ENCODE data around the gene EFCAB9. TPM values are rescaled to one million over a fixed set of nuclear protein-coding genes. Genes with fewer than 3 reads are reported as not detected.

EFCAB9 gene
- polyA plus RNA-seq, 1 donor: not detected

DNA sequence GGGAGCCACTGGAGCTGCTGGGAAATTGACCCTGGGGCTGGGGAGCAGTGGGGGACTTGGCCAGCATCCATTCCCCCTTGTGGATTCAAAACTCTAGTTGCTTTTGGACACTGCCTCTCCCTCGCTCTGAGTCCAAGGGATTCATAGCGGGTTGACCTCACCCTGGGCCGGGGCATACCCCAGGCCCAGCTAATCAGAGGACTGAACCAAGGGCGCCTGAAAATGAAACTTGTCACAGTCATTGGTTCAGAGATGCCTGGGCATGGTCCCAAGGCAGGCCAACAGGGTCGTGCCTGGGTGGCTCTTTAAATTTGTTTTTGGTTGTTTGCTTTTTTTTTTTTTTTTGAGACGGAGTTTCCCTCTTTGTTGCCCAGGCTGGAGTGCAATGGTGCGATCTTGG lies 28.5 kb upstream of the EFCAB9 start:
- no peak for DNase-seq (ENCODE audit: low read depth)

DNA sequence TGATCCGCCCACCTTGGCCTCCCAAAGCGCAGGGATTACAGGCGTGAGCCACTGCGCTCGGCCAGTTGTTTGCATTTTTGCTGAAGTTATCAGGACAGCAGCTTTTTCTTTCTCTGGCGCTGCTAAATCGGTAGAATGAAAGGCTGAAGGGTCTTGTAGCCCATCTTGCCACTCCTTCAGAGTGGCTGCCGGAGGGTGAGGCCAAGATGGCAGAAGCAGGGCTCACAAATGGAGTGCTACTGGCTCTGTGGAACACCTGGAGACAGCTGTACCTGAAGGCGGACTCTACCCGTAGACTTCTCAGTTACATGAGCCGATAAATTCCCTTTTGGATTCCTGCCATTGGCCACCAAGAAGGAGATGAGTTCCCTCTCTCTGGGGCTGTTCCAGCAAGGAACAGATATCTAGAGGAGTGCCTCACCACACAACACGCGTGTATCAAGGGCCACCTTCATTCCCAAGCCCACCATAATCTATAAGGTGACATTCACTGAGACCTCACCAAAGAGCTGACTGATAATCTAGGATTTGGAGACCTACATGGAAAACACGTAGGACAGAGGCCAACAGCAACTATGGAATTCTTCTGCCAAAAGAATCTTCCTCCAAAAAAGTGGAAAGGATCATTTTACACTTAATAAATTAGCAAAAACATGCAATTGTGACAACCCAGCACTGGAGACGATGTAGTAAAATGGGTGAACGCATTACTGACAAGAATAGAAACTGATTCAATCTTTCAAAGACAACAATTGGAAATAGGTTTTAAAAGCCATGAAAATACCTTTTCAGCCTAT lies 27.7 kb upstream of the EFCAB9 start:
- no peak for DNase-seq (ENCODE audit: low read depth)

DNA sequence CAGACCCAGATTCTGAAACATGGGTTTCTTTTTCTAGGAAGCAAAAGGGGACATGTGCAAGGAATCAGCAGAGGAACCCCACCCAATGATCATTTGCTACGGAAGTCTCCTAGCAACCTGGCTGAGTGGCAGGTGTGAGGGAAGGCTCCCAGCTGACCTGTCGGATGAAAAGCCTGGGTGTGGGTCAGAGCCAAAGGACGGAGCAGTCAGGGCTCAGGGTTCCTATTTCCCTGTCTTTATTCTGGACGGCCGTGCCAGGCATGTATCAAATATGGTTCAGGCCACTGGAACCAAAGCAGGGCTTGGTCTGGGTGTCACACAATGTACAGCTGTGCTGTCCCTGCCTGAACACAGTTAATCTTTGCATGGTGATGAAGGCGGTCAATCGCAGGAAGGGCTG lies 26.1 kb upstream of the EFCAB9 start:
- no peak for DNase-seq (ENCODE audit: low read depth)

DNA sequence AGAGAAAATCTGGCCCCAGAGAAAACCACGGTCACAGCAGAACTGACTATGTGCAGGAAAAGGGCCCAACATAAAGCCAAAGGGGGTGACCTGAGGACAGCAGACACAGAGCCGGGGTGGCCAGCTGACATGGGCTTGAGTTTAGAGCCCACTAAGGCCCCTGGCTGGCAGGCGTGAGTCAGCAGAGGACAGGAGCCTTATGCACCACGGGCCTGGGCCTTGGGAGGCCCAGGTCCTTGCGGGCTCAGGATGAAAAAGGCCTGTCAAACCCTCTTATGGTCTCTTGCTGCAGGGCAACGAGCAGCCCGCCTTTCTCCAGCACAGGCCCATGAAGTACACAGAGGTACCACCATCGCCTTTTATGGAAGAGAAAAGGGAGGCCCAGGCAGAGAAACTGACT lies 25.7 kb upstream of the EFCAB9 start:
- DNase-seq (ENCODE audit: low read depth): no peak

DNA sequence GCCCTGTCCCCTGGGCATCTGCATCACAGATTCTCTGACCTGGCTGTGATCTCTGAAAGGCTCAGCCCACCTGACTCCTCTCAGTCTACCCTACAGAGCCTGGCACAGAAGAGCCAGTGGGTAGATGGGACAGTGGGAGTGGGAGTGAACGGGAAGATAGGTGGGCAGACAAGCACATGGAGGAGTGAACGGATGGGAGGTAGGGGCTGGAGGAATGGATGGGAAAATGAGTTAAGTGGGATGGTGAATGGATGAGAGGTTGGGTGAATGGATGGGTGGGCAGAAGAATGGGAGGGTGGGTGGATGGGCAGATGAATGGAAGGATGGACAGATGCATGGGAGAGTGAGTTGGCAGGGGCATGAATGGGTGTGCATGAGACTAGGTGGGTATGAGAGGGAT lies 24.8 kb upstream of the EFCAB9 start:
- no peak for DNase-seq (ENCODE audit: low read depth)

DNA sequence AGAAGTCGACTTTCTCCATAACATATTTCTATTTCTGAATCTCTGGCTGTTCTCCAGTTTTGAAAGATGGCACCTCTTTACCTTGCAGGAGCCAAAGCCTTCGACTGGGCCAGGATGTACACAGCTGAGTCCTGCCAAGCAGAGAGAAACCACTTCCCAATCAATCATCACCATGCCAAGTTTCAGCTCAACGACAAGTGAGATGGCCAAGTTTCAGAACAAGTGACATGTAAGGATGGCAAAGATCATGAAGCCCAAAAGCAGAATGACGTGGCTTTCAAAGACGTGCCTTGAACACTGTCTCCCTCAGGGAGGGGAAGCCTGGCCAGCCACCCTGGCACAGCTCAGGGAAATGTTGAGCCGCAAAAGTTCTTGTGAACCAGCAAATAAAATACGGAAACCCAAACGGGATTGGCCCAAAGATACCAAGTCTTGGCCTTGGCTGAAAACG lies 23.7 kb upstream of the EFCAB9 start:
- DNase-seq (ENCODE audit: low read depth): no peak

DNA sequence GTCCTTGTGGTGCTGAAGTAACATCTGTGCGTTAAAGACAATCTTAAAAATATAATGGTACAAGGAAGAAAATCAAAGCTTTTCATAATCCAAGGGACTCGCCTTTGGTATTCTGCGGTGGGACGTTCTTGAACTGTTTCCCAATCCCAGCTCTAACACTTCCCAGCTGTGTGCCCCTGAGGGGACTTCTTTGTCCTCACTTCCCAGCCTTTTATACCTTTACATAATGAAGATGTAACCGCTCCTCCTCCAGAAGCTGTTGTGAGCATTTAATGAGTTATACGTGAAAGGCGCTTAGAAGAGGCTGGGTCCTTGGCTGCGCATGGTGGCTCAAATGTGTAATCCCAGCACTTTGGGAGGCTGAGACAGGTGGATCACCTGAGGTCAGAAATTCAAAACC lies 22.9 kb upstream of the EFCAB9 start:
- DNase-seq (ENCODE audit: low read depth): no peak

DNA sequence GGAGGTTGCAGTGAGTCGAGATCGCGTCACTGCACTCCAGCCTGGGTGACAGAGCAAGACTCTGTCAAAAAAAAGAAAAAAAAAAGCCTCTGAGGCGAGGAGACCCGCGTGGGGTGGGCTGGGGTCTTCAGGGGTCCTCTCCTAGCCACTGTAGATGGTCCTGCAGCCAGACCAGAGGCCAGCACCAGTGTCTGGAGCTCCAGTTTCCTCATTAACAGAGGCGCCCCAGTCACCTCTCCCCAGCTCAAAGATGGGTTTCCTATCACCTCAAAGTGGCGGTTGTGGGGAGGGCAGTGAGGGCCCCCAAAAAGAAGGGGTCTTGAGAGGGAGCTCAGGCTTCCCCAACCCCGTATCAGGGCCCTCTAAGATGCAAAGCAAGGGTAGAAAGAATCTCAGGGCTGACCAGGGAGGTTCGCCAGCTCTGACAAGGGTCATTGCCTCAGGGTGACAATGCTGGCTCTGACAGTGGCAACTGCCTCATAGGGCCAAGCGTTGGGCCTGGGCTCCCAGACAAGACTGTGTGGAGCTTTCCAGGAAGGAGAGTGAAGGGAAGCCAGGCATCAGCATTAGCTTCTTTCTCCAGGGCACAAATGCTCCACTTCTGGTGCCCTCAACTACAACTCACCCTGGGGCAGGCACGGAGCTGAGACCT lies 20.9 kb upstream of the EFCAB9 start:
- DNase-seq (ENCODE audit: low read depth): no peak

DNA sequence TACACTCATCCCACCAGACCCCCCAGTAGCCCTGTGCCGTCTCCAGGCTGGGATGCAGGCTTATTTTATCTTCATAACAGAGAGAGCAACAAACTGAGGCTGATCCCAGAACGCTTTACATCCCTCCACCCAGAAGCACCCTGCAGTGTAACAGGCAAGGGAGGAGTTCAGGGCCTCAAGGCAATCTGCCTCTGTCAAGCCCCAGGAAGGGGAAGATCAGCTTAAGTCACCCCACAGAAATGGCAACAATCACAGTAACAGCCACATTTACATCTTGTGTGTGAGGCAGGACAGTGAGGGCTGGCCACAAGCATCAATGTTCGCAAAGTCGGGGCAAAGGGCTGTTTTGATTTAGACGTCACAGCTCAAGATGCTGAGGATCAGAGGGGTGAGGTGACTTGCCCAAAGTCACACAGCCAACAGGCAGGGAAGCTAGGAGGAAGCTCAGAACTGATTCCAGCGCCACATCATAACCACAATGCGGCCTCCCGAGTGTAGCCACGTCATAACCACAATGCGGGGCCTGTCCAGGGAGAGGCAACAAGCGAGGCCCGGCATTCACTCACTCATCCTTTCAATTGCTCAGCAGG lies 20.3 kb upstream of the EFCAB9 start:
- no peak for DNase-seq (ENCODE audit: low read depth)

DNA sequence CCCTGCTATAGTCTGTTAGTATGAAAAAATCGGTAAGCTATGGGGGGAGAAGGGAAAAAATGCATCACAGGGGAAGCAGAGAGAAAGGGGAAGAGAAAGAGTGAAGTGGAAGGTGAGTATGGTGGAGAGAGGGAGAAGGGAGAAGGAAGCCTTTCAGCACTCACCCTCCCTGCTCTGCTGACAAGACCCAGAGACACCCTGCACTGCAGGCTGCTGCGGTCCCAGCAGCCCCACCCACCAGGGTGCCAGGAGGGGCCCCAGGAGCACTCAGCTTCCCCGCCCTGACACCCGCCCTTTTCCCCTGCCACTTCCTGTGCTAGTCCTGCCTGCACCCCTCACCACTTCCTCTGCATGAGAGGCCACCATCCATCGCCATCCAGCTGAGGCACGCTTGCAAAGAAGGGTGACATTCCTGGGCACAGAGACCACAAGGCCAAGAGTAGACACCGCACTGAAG lies 18.7 kb upstream of the EFCAB9 start:
- DNase-seq (ENCODE audit: low read depth): no peak

DNA sequence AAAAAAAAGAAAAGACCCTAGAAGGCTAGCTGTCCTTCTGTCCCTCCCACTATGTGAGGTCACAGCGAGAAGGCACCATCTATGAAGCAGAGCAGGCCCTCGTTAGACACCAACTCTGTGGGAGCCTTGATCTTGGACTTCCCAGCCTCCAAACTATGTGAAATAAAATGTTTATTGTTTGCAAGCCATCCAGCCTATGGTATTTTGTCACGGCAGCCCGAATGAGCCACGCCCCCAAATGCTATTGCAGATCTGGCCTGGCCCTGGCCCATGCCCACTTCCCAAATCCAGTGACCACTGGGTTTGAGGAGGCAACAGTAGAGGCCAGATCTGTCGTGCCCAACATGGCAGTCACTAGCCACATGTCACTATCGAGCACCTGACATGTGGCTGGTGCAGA lies 16.8 kb upstream of the EFCAB9 start:
- DNase-seq (ENCODE audit: low read depth): no peak

DNA sequence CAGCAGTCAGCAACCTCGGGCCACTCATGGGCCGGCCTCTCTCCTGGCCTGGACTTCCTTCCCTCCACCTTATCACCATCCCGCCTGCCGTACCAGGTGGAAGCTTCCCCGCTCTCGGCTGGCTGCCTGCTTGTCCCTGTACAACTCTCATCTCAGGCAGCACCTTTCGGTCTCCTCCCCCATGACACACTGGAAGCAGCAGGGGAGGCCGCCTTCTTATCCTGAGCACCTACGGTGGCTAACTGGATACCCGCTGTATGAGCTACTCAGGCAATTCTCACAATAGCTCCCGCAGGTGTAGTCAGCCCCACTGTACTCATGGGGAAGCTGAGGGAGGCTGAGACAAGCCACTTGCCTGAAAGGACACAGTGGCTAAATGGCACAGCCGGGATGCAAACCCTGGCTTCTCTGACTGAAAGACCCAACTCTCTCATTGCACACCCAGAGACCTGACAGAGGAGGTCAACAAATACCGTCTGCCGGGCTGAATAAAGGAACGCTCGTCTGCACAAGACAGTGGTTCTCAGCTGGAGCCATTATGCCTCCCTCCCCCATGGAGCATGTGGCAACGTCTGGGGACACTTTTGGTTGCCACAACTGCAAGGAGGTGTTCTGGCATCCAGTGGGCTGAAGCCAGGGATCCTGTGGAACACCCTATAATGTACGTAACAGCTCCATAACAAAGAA lies 15.5 kb upstream of the EFCAB9 start:
- no peak for DNase-seq (ENCODE audit: low read depth)

DNA sequence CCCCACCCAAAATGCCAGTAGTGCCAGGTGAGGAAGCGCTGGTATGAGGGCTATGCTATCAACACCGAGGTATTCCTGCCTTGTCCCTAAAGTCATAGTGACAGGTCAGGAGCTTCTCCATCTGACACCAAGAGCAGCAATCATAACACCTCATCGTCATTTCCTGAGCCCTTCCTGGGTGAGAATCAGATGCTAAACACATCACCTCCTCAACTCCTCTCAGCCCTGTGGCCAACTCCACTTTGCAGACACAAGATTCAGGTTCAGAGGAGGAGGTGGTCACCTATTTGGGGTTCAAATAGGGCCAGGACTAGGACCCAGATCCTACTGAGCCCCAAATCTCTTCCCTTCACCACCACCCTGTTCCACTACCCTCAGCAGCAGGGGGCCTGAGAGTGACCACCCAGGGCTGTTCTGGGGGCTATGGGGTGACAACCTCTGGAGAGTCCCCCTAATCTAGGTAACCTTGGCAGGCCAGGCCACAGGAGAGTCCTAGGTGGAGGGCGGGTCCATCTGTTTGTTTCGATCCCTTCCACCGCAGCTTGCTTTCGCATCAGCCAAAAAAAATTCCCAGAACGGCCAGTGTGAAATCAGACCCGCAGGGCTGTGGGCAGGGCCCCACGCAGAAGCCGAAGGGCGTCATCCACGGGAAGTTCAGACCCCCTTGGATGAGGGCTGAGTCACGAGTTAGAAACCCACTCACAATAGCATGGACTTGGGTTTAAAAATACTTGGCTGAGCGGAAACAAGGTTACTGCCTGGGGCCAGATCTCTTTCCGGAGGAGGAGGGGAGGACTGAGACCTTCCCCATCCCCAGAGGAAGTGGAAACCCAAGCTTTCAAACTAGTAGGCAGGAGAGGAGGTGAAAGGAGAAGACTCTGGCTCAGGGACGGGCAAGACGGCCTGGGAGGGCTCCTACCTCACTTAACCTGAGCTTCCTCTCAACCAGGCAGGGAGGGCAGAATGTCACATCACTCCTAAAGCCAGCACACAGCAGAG lies 14.7 kb upstream of the EFCAB9 start:
- no peak for DNase-seq (ENCODE audit: low read depth)

DNA sequence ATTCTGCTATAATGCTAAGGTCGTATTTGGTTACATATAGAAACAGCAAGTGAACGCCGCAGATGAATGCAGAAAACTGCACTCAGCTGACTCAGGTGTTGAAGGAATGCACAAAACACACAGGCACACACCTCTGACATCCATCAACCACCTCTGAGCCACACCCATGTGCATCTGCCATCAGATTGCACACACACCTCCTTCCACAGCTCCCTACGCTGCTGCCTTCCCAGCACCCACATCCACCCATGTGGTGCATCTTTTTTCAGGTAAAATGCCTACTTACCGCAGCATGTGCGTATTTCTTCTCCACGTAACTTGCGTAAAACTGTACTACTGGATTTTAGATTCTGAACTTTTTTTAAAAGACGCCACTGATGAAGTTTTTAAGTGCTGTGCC lies 13.0 kb upstream of the EFCAB9 start:
- no peak for DNase-seq (ENCODE audit: low read depth)

DNA sequence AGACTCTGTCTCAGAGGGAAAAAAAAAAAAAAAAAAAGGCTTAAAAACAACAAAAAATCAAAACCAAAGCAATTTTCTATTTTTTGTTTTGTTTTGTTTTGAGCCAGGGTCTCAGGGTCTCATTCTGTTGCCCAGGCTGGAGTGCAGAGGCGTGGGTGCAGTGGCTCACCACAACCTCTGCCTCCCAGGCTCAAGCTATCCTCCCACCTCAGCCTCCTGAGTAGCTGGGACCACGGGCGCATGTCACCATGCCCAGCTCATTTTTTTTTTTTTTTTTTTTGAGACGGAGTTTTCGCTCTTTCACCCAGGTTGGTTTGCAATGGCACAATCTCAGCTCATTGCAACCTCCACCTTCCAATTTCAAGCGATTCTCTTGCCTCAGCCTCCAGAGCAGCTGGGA lies 11.7 kb upstream of the EFCAB9 start:
- DNase-seq (ENCODE audit: low read depth): no peak

DNA sequence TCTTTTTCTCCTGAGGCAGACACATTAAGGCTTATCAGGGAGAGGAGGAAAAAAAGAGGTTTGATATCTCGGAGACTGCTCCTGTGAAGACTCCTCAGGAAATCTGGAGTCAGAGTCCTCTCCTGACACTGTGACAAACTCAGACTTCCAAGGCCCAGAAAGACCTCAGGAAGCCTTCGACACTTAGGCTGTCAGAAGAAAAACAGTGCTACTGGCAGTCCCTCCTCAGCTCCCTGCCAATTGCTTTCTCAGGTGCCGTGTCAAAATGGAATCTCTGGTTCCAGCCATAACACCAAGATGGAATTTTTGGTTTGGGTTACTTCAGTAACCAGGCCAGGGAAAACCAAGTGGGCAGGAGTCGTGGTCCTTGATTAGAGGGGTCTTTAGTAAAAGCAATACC lies 10.1 kb upstream of the EFCAB9 start:
- DNase-seq (ENCODE audit: low read depth): no peak

DNA sequence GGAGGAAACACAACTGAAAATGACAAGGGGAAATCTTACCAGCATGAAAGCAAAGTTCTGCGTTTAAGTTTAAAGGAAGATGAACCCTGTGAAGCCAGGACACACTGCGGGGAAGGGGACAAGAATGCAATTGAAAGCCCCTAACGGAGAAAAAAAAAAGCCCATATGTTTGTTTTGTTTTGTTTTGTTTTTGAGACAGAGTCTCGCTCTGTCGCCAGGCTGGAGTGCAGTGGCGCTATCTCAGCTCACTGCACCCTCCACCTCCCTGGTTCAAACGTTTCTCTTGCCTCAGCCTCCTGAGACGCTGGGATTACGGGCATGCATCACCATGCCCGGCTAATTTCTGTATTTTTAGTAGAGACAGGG lies 8.9 kb upstream of the EFCAB9 start:
- DNase-seq (ENCODE audit: low read depth): no peak

DNA sequence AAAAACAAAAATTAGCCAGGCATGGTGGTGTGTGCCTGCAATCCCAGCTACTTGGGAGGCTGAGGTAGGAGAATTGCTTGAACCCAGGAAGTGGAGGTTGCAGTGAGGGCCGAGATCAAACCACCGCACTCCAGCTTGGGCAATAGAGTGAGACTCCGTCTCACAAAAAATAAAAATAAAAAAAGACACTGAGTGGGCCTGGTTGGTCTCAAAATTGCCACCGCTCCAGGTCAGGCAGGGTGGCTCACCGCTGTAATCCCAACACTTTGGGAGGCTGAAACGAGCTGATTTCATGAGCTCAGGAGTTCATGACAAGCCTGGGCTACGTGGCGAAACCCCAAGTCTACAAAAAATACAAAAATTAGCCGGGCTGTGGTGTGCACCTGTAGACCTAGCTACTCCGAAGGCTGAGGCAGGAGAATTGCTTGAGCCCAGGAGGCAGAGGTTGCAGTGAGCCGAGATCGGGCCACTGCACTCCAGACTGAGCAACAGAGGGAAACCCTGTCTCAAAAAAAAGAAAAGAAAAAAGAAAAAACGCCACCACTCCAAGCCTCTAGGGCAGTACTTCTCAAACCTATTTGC lies 7.8 kb upstream of the EFCAB9 start:
- no peak for DNase-seq (ENCODE audit: low read depth)

DNA sequence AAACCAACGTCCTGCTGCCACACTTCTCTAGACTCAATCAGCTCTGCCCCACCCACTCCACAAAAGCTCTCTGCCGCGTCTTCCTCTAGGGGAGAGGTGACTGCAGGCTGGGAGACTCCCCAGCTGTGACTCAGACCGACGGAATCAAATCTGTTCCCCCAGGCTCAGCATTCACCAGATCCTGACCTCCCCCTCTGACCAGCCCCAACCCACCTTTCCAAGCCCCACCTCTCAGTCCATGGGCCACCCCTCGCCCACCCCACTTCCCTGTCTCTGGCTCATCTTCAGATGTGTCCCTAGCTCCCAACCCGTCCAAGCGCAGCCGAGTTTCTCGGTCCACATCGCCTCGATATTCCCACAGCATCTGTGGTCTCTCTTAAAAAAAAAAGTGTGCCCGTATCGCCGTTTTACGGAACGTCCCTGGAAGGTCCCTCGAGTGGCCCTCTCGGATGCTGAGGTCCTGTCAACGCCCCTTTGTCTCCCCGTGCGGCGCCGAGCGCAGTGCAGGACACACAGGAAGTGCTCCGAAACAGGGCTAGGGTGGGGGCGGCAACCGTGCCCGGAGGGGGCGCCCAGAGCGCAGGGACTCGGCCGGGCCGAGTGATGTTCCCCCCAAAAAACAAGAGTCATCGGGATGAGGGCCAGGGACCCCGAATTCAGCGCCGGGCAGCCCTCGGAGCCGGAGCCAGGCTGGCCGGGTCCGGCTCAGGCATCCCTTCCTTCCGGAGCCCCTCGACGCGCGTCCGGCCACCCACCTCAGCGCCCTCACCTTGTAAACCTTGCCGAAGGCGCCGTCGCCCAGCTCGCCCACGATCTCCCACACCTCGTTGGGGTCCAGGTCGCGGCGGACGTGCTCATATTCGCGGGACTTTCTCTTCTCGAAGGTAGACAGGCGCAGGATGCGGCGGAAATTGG lies 6.6 kb upstream of the EFCAB9 start:
- no peak for DNase-seq (ENCODE audit: low read depth)
